NT2/D1 (cell line): Measurements from ENCODE around the gene LDLRAD3.
A peak's percentile ranks its signal among the peaks of the same experiment; 100 is the strongest.

Experiments
- DNase-seq: peaks from one replicate; pipeline ENCODE4 v3.0.0-alpha.2; 2011; ENCODE audit warnings: low read depth, low spot score
- H3K27me3 ChIP-seq: 2 replicates; pipeline ENCODE4 v1.6.0; 2011; ENCODE audit warnings: mild to moderate bottlenecking; ENCODE audit not compliant: insufficient read length, insufficient read depth
- H3K36me3 ChIP-seq: 2 replicates; pipeline ENCODE4 v1.6.1; 2011; ENCODE audit warnings: mild to moderate bottlenecking, low read length, mixed read lengths; ENCODE audit not compliant: insufficient read depth, insufficient read length
- H3K4me1 ChIP-seq: 2 replicates; pipeline ENCODE4 v1.5.1; 2011; ENCODE audit not compliant: insufficient read depth, insufficient read length
- H3K4me3 ChIP-seq: 2 replicates; pipeline ENCODE4 v1.5.1; 2011; ENCODE audit warnings: low read depth; ENCODE audit not compliant: insufficient read length
- H3K9ac ChIP-seq: 2 replicates; pipeline ENCODE4 v1.6.0; 2011; ENCODE audit warnings: low read depth; ENCODE audit not compliant: insufficient read length
- H3K9me3 ChIP-seq: 2 replicates; pipeline ENCODE4 v1.5.1; 2011; ENCODE audit warnings: mild to moderate bottlenecking, low read length; ENCODE audit not compliant: insufficient read depth
- SUZ12 ChIP-seq: IDR thresholded peaks from 2 replicates; pipeline ENCODE4 v1.6.1; 2011; ENCODE audit not compliant: insufficient read length, insufficient read depth; ENCODE audit errors: extremely low read depth
- YY1 ChIP-seq: IDR thresholded peaks from 2 replicates; pipeline ENCODE4 v1.6.1; 2011; ENCODE audit not compliant: insufficient read length, insufficient read depth
- ZNF274 ChIP-seq: IDR thresholded peaks from 2 replicates; pipeline ENCODE4 v1.6.1; 2011; ENCODE audit warnings: mild to moderate bottlenecking, low read depth, low read length

The LDLRAD3 gene

GRCh38 chr11:36033936-36034335, 90.1 kb downstream of the LDLRAD3 start:
- no peak for DNase-seq
- H3K4me1 ChIP-seq = peaks cover 10% of the 10 kb centered on the region
- H3K9ac ChIP-seq = no peak overlapping the region
- H3K9me3 ChIP-seq = no peaks in the 10 kb centered on the region
- H3K27me3 ChIP-seq = no peaks in the 10 kb centered on the region
- no peak overlapping the region for H3K4me3 ChIP-seq
- H3K36me3 ChIP-seq = peaks cover 10% of the 10 kb centered on the region
- TF ChIP-seq YY1 = no peak
- no peak for TF ChIP-seq ZNF274
- TF ChIP-seq SUZ12 = no peak

- Histone ChIP-seq H3K36me3 (peaks cover 13% of the 10 kb centered on the region), H3K4me3 (no peak overlapping the region), H3K9ac (no peak overlapping the region), H3K9me3 (no peaks in the 10 kb centered on the region), H3K4me1 (peaks cover 11% of the 10 kb centered on the region), H3K27me3 (no peaks in the 10 kb centered on the region)
- no peak for DNase-seq
- TF ChIP-seq YY1 = no peak
- no peak for TF ChIP-seq ZNF274
- no peak for TF ChIP-seq SUZ12
These were observed 90.9 kb downstream of the LDLRAD3 start for GRCh38 chr11:36034551-36035331.

GRCh38 chr11:36035454-36035853, 91.6 kb downstream of the LDLRAD3 start:
- Histone ChIP-seq H3K4me1 (peaks cover 9% of the 10 kb centered on the region), H3K9me3 (no peaks in the 10 kb centered on the region), H3K36me3 (peaks cover 13% of the 10 kb centered on the region), H3K27me3 (no peaks in the 10 kb centered on the region), H3K9ac (no peak overlapping the region), H3K4me3 (no peak overlapping the region)
- DNase-seq = no peak
- TF ChIP-seq SUZ12 (no peak), YY1 (no peak), ZNF274 (no peak)

GRCh38 chr11:36035999-36036398, 92.1 kb downstream of the LDLRAD3 start:
- Histone ChIP-seq H3K27me3 (no peaks in the 10 kb centered on the region), H3K4me3 (no peak overlapping the region), H3K4me1 (peaks cover 9% of the 10 kb centered on the region), H3K9me3 (no peaks in the 10 kb centered on the region), H3K9ac (no peak overlapping the region), H3K36me3 (peaks cover 13% of the 10 kb centered on the region)
- no peak for DNase-seq
- TF ChIP-seq ZNF274 (no peak), SUZ12 (no peak), YY1 (no peak)

- H3K9ac ChIP-seq = peak overlapping the region; percentile 24
- H3K4me3 ChIP-seq = no peak overlapping the region
- no peaks in the 10 kb centered on the region for H3K9me3 ChIP-seq
- peaks cover 9% of the 10 kb centered on the region for H3K4me1 ChIP-seq
- H3K27me3 ChIP-seq = no peaks in the 10 kb centered on the region
- TF ChIP-seq ZNF274 (no peak), YY1 (no peak), SUZ12 (no peak)
- DNase-seq = no peak
- H3K36me3 ChIP-seq = peaks cover 13% of the 10 kb centered on the region
These were observed 93.2 kb downstream of the LDLRAD3 start for GRCh38 chr11:36037031-36037430.

GRCh38 chr11:36038541-36038940, 94.7 kb downstream of the LDLRAD3 start:
- no peak for DNase-seq
- Histone ChIP-seq H3K4me1 (peaks cover 6% of the 10 kb centered on the region), H3K9me3 (no peaks in the 10 kb centered on the region), H3K36me3 (peaks cover 19% of the 10 kb centered on the region), H3K4me3 (no peak overlapping the region), H3K9ac (no peak overlapping the region), H3K27me3 (no peaks in the 10 kb centered on the region)
- no peak for TF ChIP-seq SUZ12
- TF ChIP-seq YY1 = no peak
- TF ChIP-seq ZNF274 = no peak

GRCh38 chr11:36039471-36039870, 95.6 kb downstream of the LDLRAD3 start:
- Histone ChIP-seq H3K36me3 (peaks cover 19% of the 10 kb centered on the region), H3K27me3 (no peaks in the 10 kb centered on the region), H3K4me3 (no peak overlapping the region), H3K9me3 (no peaks in the 10 kb centered on the region), H3K4me1 (peaks cover 5% of the 10 kb centered on the region), H3K9ac (no peak overlapping the region)
- TF ChIP-seq YY1 (no peak), ZNF274 (no peak), SUZ12 (no peak)
- DNase-seq = no peak
